H1 (cell line): ENCODE results near the gene DENND10. TPM values are rescaled to one million over a fixed set of nuclear protein-coding genes. Genes with fewer than 3 reads are reported as not detected.

Experiments
- CTCF ChIP-seq, 3 experiments: IDR thresholded peaks; 1 replicate in 2 of 3; 2 replicates in 1 of 3; pipeline versions ENCODE4 v1.5.1 to v1.6.1; 2011; ENCODE audit warnings: low read length in 3 of 3, mild to moderate bottlenecking in 3 of 3, inconsistent platforms in 2 of 3, low read depth in 1 of 3, moderate library complexity in 1 of 3; ENCODE audit not compliant: insufficient read depth in 1 of 3; ENCODE audit errors: control extremely low read depth in 1 of 3
- FOSL1 ChIP-seq: IDR thresholded peaks from 2 replicates; pipeline ENCODE4 v1.6.1; 2011; ENCODE audit warnings: mild to moderate bottlenecking, low read depth, low read length, moderate library complexity; ENCODE audit not compliant: insufficient read depth
- SIRT6 ChIP-seq: IDR thresholded peaks from one replicate; pipeline ENCODE4 v1.7.1; 2012; ENCODE audit warnings: low read length, inconsistent platforms
- polyA plus RNA-seq, 7 experiments: library from polyadenylated mRNA; depleted of rRNA in 3 of 7; stranded (reverse) in 5 of 7; unstranded in 2 of 7; fragments of >200 nt in 5 of 7; fragments of 200-250 nt in 2 of 7; gene quantifications; 1 replicate in 5 of 7; 2 replicates in 1 of 7; 4 replicates in 1 of 7; pipeline versions ENCODE4 v1.2.1 to v1.2.3, GENCODE V29; 2011 to 2013; ENCODE audit warnings: missing spikeins in 2 of 7, mixed read lengths in 2 of 7
- total RNA-seq: library from RNA; stranded (reverse); fragmentation: NEBNext Ultra II Directional; extraction: Animal tissue kit (Norgen Biotek cat#: 25700); gene quantifications from 2 replicates; pipeline ENCODE4 v1.2.1, GENCODE V29; 2021

The DENND10 gene
- total and polyA plus RNA-seq, 2 of the 8 experiments (the other 6 are each of a cell fraction or from before 2014, with no cell fraction given) = 49.3 to 64.4 TPM

DNA sequence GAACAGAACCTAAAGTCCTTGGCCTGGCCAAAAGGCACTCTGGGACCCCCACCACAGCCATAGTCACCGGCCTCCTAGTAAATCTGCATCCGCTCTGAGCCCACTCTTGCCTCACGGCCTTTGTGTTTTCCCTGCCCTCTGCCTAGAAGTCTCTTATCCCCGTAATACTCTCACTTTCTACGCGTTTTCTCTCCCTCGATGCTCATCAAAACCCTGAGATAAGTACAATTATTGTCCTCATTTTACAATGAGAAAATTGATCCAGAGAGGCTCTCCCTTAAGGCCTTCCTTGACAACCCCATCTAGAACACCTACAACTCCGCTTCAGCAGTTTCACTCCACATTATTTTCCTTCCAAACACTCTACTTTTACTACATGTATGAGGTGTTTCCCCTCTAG lies 63.1 kb downstream of the DENND10 start (continued):
- no peak for TF ChIP-seq CTCF (IDR thresholded peaks at IDR 0.05; ENCODE audit: control extremely low read depth in 1 of 3, insufficient read depth in 1 of 3, low read depth in 1 of 3, low read length in 3 of 3)
- no peak for TF ChIP-seq FOSL1
- no peak for TF ChIP-seq SIRT6
